ENCODE data around the gene PRRT4. TPM values are rescaled to one million over a fixed set of nuclear protein-coding genes. Genes with fewer than 3 reads are reported as not detected.

Gene PRRT4
- total RNA-seq (2012; rRNA removed) (not detected in 2 replicates), polyA plus RNA-seq (2012; rRNA removed) (not detected in 2 replicates), Bru-seq, nascent RNA (not detected), BruChase-seq, experiment 1, labeled RNA remaining after a 6-hour chase (not detected), BruChase-seq, experiment 2, labeled RNA remaining after a 2-hour chase (not detected)
- 0.03 TPM in 1 of 2 replicates, not detected in the other for polyA plus RNA-seq (2012; cell fraction: cytosol; rRNA removed)
- 0.03 and 0.08 TPM in 2 replicates for polyA plus RNA-seq (2012; cell fraction: nucleus; rRNA removed; ENCODE audit: low replicate concordance)
- long read RNA-seq, result 0 reads

- Histone ChIP-seq H3K27me3 (ENCODE audit: control insufficient read depth, insufficient read depth, low read length) (peaks cover 85% of the 10 kb centered on the region), H2BK120ac (ENCODE audit: low read depth, low read length) (no peak within 1 kb of the TSS), H3K9me1 (ENCODE audit: insufficient read depth, low read length) (no peaks in the 10 kb centered on the region), H2BK20ac (ENCODE audit: low read depth, low read length) (no peak within 1 kb of the TSS), H3K23ac (ENCODE audit: low read depth, low read length) (no peak within 1 kb of the TSS), H4K20me1 (ENCODE audit: insufficient read depth, low read length) (0 out of 2 replicates have a peak, but pooled peaks cover 3% of the 10 kb centered on the region), H2BK15ac (ENCODE audit: low read depth, low read length) (no peak within 1 kb of the TSS), H3K14ac (replicated peaks; ENCODE audit: low read depth, low read length) (no peak within 1 kb of the TSS), H3K4ac (ENCODE audit: low read depth, low read length) (no peak within 1 kb of the TSS), H3K4me3 (ENCODE audit: insufficient read depth, low read depth, low read length) (peak within 1 kb of the TSS; percentile 31), H2AK5ac (ENCODE audit: low read depth, low read length) (no peak within 1 kb of the TSS), H3K9me3 (ENCODE audit: control insufficient read depth, insufficient read depth, low read length) (no peaks in the 10 kb centered on the region), H3K79me1 (ENCODE audit: low read depth in 1 of 2, low read length in 2 of 2) (no peaks in the 10 kb centered on the region), H4K8ac (ENCODE audit: low read depth in 2 of 2, low read length in 2 of 2) (no peak within 1 kb of the TSS), H2AK9ac (replicated peaks; ENCODE audit: low read depth, low read length, poor library complexity) (peak within 1 kb of the TSS; percentile 26), H3K4me2 (ENCODE audit: low read depth, low read length) (peak within 1 kb of the TSS; percentile 71), H3K56ac (ENCODE audit: extremely low read depth, insufficient read depth, low read length) (no peak within 1 kb of the TSS), H4K91ac (ENCODE audit: insufficient read depth, low read depth, low read length) (no peak within 1 kb of the TSS), H3K18ac (ENCODE audit: low read depth, low read length) (no peak within 1 kb of the TSS), H2BK5ac (ENCODE audit: low read depth, low read length, poor library complexity, severe bottlenecking) (no peak within 1 kb of the TSS), H3K4me1 (ENCODE audit: control insufficient read depth, insufficient read depth, low read length) (no peaks in the 10 kb centered on the region; the same call in 1 of the 2 replicates), H4K5ac (ENCODE audit: low read depth, low read length) (no peak within 1 kb of the TSS), H3K9ac (ENCODE audit: low read depth, low read length) (no peak within 1 kb of the TSS; the same call in 1 of the 2 replicates), H2AFZ (replicated peaks; ENCODE audit: low read length, poor library complexity) (peak within 1 kb of the TSS; percentile 78), H3K27ac (ENCODE audit: insufficient read depth, low read length) (no peak within 1 kb of the TSS), H3K36me3 (ENCODE audit: control insufficient read depth, insufficient read depth, low read length) (no peaks in the 10 kb centered on the region)
- peak; percentile 83 for ATAC-seq (ENCODE audit: low read depth)
- intact Hi-C loops (cut with micrococcal nuclease), result no loop called here
- no TSS peak for BruUV-seq (replicated peaks)
- ChIA-PET CTCF (interaction anchor here (1.5 to 1.6 kb wide), 2 partner anchors 14 to 15 kb away, joined by 4 to 9 read pairs; no protein-coding TSS in a partner anchor), POLR2A (ENCODE audit: unreplicated experiment) (no interaction called here)
- dilution Hi-C loops (cut with HindIII; ENCODE audit: low sequenced_read_pairs, unreplicated experiment), result no loop called here
- in situ Hi-C loops (cut with MboI; ENCODE audit: low sequenced_read_pairs), result no loop called here
- WGBS, 2 experiments (ENCODE audit: extremely low coverage in 2 of 2, insufficient read length in 1 of 2), result 3% methylated on average over 23 of the region's 88 CpGs; no CpG with 5 or more reads in 1 of the 2 experiments
- DNase-seq, result no peak
- TF ChIP-seq MAFK (IDR thresholded peaks at IDR 0.05; ENCODE audit: low read depth, low read length), result no peak
- no peak for TF ChIP-seq NFE2L2 (IDR thresholded peaks at IDR 0.05; ENCODE audit: low read depth, low read length)
- TF ChIP-seq MAZ (IDR thresholded peaks at IDR 0.05; ENCODE audit: borderline replicate concordance, low read depth, low read length), result no peak
- peak; percentile 30; the same call in 1 of the 2 replicates for TF ChIP-seq BHLHE40 (IDR thresholded peaks at IDR 0.05; ENCODE audit: low read depth, low read length)
- no peak for TF ChIP-seq SMC3 (IDR thresholded peaks at IDR 0.05; ENCODE audit: low read depth, low read length)
These were observed at the start of gene PRRT4 for GRCh38 chr7:128361411-128362379. PRRT4 (minus strand) TSS chr7:128361690.

Data from IMR-90 (cell line).